ENCODE data around the gene CFAP100. TPM values are rescaled to one million over a fixed set of nuclear protein-coding genes. Genes with fewer than 3 reads are reported as not detected.

CFAP100 gene
- total RNA-seq, 1 donor from 2014 or later, result 3.7 TPM

GRCh38 chr3:126398423-126399350, 4.0 kb downstream of the CFAP100 start:
- FAIRE-seq, result no peak

GRCh38 chr3:126399351-126399735, 4.6 kb downstream of the CFAP100 start:
- FAIRE-seq (no peak), DNase-seq (ENCODE audit: low spot score in 2 of 2) (no peak)

More at GRCh38 chr3:126398423-126399350, 4.0 kb downstream of the CFAP100 start:
- no peak for DNase-seq (ENCODE audit: low spot score in 2 of 2)

- no peak for FAIRE-seq
- no peak for DNase-seq (ENCODE audit: low spot score in 2 of 2)
Measured at GRCh38 chr3:126399756-126400155, 5.0 kb downstream of the CFAP100 start.

- FAIRE-seq (no peak), DNase-seq (ENCODE audit: low spot score in 2 of 2) (no peak)
Measured at GRCh38 chr3:126401611-126402160, 7.0 kb downstream of the CFAP100 start.

GRCh38 chr3:126402178-126402577, 7.5 kb downstream of the CFAP100 start:
- DNase-seq (ENCODE audit: low spot score in 2 of 2), result no peak
- FAIRE-seq, result no peak

- DNase-seq (ENCODE audit: low spot score in 2 of 2), result no peak
- FAIRE-seq, result no peak
Measured at GRCh38 chr3:126402666-126403302, 8.1 kb downstream of the CFAP100 start.

GRCh38 chr3:126406389-126407296, 11.9 kb downstream of the CFAP100 start:
- FAIRE-seq, result no peak
- DNase-seq (ENCODE audit: low spot score in 2 of 2), result no peak

GRCh38 chr3:126407412-126408044, 12.8 kb downstream of the CFAP100 start:
- FAIRE-seq, result no peak
- no peak for DNase-seq (ENCODE audit: low spot score in 2 of 2)

GRCh38 chr3:126408099-126408498, 13.4 kb downstream of the CFAP100 start:
- DNase-seq (ENCODE audit: low spot score in 2 of 2) (no peak), FAIRE-seq (no peak)

- DNase-seq (ENCODE audit: low spot score in 2 of 2) (no peak), FAIRE-seq (no peak)
Measured at GRCh38 chr3:126412841-126413692, 18.4 kb downstream of the CFAP100 start.

- no peak for FAIRE-seq
- DNase-seq (ENCODE audit: low spot score in 2 of 2), result no peak
Measured at GRCh38 chr3:126413693-126414080, 19.0 kb downstream of the CFAP100 start.

GRCh38 chr3:126414406-126414805, 19.7 kb downstream of the CFAP100 start:
- FAIRE-seq, result no peak
- DNase-seq (ENCODE audit: low spot score in 2 of 2), result no peak

GRCh38 chr3:126414961-126415660, 20.4 kb downstream of the CFAP100 start:
- FAIRE-seq, result no peak
- no peak for DNase-seq (ENCODE audit: low spot score in 2 of 2)

- no peak for DNase-seq (ENCODE audit: low spot score in 2 of 2)
- no peak for FAIRE-seq
Measured at GRCh38 chr3:126415661-126416591, 21.2 kb downstream of the CFAP100 start.

GRCh38 chr3:126416943-126417342, 22.2 kb downstream of the CFAP100 start:
- no peak for FAIRE-seq
- DNase-seq (ENCODE audit: low spot score in 2 of 2), result no peak

- DNase-seq (ENCODE audit: low spot score in 2 of 2) (no peak), FAIRE-seq (no peak)
Measured at GRCh38 chr3:126417515-126417914, 22.8 kb downstream of the CFAP100 start.

- DNase-seq (ENCODE audit: low spot score in 2 of 2), result no peak
- no peak for FAIRE-seq
Measured at GRCh38 chr3:126417981-126418530, 23.3 kb downstream of the CFAP100 start.
